Retinal pigment epithelial cell (primary cell): ENCODE measurements around the gene SDK1.

Experiments used
- DNase-seq: peaks from one replicate; pipeline ENCODE4 v3.0.0-alpha.2; 2010; ENCODE audit warnings: low read depth
- H3K4me3 ChIP-seq: 2 replicates; pipeline ENCODE4 v1.5.1; 2011; ENCODE audit warnings: mild to moderate bottlenecking, low read length, control low read depth, moderate library complexity
- CTCF ChIP-seq: conservative IDR thresholded peaks from 2 replicates; pipeline ENCODE4 v1.5.1; 2011; ENCODE audit warnings: low read depth, low read length, control low read depth, inconsistent platforms

The SDK1 gene

DNA sequence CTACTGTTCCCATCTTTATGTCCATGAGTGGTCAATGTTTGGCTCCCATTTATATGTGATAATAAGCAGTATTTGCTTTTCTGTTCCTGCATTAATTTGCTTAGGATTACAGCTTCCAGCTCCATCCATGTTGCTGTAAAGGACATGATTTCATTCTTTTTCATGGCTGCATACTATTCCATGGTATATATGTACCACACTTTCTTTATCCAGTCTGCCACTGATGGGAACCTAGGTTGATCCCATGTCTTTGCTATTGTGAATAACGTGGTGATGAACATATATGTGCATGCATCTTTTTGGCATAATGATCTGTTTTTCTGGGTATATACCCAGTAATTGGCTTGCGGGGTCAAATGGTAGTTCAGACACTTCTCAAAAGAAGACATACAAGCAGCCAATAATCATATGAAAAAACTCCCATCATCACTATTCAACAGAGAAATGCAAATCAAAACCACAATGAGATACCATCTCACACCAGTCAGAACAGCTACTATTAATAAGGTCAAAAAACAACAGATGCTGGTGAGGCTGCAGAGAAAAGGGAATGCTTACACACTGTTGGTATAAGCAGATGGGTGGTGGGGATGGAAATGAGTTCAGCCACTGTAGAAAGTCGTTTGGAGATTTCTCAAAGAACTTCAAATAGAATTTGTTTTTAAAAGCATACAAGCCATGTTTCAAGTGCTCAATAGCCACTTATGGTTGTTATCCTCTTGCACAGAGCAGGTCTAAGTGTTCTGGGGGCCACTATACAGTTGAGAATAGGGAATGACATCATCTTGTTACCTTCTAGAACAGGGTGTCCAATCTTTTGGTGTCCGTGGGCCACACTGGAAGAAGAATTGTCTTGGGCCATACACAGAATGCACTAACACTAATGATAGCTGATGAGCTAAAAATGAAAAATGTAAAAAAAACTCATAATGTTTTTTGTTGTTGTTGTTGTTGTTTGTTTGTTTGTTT lies 23.2 kb upstream of the SDK1 start:
- DNase-seq, result no peak
- no peak overlapping the region for H3K4me3 ChIP-seq
- TF ChIP-seq CTCF, result no peak

DNA sequence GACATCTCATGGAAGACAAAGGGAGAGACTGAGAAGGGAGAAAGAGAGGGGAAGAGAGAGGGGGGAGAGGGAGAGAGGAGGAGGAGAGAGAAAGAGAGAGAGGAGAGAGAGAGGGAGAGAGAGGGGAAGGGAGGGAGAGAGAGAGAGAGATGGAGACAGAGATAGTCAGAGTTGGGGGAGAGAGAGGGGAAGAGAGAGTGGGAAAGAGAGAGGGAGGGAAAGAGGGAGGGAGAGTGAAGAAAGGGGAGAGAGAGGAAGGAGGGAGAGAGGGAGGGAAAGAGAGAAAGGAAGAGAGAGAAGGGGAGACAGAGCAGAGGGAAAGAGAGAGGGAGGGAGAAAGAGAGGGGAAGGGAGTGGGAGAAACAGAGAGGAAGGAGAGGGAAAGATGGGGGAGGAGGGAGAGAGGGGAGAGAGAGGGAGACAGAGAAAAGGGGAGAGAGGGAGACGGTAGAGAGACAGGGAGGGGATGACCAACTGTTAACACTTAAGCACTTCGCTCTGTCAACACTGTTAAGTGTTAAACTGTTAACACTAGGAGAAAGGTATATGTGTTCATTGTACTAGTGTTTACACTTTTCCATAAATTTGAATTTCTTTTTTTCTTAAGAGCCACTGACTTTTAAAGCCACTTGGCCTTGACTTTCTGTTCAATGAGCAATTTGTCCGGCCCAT lies 21.8 kb upstream of the SDK1 start:
- TF ChIP-seq CTCF, result no peak
- no peak for DNase-seq
- H3K4me3 ChIP-seq, result no peak overlapping the region

- no peak for TF ChIP-seq CTCF
- DNase-seq, result no peak
- no peak overlapping the region for H3K4me3 ChIP-seq
Measured at GRCh38 chr7:3280445-3280844, 20.6 kb upstream of the SDK1 start.

GRCh38 chr7:3280946-3281656 lies 20.0 kb upstream of the SDK1 start:
- no peak for DNase-seq
- H3K4me3 ChIP-seq, result no peak overlapping the region
- no peak for TF ChIP-seq CTCF

DNA sequence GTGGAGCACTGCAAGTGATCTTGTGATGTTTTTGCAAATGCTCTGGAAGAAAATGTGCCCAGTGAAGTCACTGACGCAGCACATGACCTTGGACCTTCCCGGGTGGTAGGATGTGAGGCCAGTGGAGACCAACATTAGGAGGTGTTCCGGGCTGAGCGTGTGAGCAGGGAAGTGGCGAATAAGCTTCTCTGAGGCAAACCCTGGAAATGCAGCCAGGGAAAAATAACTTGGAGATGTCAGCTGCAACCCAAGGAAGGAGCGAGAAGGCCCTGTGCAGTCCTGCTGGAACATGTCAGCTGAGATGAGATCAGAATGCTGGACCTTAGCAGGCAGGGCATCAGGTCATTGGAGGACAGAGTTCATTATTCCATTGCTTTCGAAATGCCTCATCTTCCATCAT lies 18.6 kb upstream of the SDK1 start:
- no peak for TF ChIP-seq CTCF
- no peak for DNase-seq
- no peak overlapping the region for H3K4me3 ChIP-seq

- H3K4me3 ChIP-seq, result no peak overlapping the region
- no peak for TF ChIP-seq CTCF
- DNase-seq, result no peak
Measured at GRCh38 chr7:3283130-3283704, 17.8 kb upstream of the SDK1 start.
